SK-N-DZ (cell line): ENCODE data around the gene PPP1R37.
A peak's percentile ranks its signal among the peaks of the same experiment; 100 is the strongest.

Source experiments
- DNase-seq: peaks from one replicate; pipeline ENCODE4 v3.0.0-alpha.2; 2015; ENCODE audit warnings: low spot score

The PPP1R37 gene

DNA sequence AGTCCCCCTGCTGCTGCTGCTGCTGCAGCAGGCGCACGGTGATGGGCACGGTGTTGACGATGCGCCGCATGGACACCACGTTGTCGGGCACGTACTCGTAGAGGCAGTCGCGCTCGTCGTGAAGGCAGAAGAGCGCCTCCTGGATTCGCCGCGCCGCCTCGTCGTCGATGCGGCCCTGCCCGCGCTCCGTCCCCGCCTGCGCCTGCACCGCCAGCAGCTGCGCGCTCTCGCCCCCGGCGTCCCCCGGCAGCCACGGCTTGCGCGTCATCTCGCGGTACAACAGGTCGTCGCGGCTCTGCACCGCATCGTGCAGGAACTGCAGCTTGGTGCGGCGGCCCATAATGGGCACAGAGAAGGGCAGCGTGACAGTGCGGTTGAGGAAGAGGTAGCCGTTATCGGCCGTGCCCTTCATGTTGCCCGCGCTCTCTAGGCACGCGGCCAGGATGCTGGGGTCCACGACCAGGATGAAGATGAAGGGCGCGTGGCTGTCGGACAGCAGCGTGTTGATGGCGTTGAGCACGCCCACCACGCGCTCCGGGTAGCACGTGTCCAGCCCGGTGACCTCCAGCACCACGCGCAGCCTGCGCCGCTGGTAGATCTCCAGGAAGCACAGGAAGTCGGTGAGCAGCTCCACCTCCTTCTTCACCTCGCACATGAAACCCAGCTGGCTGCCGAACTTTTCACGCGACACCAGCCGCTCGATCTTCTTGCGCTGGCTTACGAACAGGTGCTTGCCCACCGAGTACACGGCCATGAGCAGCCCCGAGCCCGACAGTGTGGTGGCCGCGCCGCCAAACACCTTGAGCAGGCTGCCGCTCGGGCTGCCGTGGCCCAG is 59.7 kb downstream of the PPP1R37 start:
- no peak for DNase-seq

DNA sequence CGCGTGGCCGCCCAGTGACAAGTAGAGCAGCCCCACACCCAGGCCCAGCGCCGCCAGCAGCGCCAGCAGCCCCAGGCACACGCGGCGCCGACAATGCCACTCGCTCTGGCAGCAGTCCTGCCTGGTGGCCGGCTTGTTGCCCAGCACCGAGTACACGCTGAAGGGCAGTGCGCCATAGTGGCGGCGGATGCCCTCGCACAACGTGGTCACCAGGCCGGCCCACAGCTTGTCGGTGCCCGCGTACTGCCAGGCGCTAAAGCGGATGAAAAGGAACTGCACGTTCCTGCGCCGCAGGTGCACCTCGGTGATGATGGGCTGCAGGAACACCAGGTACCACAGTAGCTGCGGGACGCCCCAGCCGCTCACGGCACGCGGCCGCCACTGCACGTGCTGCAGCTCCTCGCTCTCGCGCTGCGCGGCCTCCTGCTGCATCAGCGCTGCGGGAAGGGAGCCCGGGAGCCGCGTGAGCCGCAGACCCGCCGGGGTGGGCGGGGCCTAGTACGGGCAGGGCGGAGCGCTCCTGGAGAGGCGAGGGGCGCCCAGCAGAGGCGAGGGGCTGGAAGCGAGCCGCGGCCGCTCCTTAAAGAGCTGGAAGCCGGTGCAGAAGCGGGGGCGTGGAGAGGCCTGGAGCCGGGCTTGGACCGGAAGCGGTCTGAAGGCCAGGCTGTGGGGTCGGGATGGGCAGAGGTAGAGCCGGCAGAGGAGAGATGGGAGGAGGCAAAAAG is 60.5 kb downstream of the PPP1R37 start:
- peak; percentile 77 for DNase-seq

DNA sequence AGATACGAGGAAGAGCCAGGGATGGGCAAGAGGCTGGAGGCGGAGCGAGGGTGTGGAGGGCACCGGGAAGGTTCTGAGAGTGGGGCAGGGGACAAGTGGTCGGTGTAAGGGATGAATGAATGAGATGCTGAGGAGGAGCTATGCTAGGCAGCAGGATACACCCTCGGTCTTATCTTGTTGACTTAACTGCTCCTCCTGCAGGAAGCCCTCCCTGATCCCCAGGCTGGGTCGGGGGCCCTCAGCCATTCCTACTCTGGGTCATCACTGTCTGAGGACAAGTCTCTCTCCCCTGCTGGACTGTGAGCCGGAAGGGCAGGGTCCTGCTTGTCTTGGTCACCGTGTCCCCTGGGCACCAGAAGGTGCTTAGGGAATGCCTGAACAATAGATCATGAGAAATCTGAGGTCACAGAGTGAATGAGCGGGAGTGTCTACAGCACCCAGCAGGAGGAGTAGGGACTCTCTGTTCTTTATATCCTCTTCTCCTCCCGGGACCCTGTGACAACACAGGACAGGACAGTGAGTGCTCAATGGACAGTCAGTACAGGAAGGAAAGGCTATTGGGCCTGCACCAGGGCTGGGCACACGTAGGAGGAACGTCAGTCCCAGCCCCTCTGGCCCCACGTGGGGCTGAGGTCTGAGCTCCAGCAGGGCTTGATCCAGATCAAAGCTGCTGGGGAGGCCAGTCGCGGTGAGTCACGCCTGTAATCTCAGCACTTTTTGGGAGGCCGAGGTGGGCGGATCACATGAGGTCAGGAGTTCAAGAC is 61.3 kb downstream of the PPP1R37 start:
- no peak for DNase-seq

DNA sequence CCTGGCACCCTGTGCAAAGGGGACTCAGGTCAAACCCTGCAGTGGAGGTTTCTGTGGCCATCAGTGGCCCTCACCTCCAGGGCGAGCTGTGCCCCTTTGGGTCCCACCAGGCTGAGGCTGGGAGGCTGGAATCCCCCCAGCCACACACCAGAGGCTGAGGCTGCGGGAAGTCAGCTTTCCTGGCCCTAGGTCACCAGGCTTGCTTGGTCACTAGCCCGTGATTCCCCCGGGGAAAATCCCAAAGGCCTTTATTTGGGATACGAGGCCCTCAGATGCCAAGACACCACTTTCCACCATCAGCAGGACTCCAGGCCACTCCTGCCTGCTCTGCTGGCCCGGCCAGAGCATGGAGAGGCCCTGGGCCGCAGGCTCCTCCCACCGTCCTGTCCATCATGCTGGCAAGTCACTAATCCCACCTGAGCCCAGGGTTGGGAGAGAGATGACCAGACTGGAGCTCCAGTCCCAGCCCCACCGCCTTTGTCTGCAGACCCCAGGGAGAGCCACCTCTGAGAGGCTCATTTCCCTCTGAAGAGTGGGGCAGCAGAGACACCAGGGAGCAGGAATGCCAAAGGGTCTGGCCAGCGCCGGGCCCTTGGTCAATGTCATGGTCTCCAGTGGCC is 63.1 kb downstream of the PPP1R37 start:
- no peak for DNase-seq

DNA sequence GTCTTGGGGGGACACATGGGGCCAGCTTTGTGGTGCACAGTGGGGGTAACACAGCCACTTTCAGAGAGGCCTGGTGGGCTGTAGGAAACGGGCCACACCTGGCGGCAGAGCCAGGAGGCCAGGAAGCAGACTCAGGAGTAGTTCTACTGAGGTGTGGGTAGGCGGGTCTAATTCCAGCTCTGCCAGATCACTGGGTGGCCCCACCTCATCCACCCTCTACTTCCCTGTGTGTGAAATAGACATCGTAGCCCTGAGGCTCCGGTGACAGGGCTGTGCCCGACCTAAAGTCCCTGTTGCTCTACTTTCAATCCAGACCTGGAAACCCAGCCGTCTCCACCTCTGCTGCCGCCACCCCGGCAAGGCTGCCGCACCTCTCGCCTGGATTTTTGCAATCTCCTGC is 63.8 kb downstream of the PPP1R37 start:
- no peak for DNase-seq

DNA sequence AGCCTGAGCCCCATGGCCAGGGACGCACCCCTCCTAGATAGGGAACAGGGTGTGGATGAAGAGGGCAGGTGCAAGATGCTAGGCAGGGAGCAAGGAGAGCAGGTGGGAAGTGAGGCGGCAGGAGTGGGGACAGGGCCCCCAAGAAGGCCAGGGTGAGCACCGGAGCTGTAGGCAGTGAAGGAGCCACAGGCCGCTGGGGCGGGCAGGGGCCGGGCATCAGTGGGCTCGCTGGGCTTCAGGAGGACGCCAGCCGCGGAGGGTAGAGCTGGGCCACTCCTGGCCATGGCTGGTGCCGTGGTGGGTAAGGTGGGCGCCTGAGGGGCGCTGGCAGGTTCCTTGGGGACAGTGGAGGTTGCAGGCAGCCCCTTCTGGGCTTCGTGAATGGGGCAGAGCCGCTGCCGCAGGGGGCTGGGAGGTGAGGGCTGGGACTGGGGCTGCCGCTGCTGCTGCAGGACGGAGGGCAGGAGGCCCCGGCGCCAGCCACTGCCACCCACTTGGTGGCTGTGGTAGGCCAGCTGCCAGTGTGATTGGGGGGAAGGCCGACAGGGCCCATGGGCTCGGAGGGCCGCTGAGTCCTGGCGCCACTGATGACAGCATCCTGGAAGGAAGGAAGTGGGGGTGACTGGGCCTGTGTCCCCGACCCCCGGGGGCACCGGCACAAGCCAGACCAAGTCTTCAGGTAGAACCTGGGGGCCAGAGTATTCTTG is 65.7 kb downstream of the PPP1R37 start:
- DNase-seq, result no peak

DNA sequence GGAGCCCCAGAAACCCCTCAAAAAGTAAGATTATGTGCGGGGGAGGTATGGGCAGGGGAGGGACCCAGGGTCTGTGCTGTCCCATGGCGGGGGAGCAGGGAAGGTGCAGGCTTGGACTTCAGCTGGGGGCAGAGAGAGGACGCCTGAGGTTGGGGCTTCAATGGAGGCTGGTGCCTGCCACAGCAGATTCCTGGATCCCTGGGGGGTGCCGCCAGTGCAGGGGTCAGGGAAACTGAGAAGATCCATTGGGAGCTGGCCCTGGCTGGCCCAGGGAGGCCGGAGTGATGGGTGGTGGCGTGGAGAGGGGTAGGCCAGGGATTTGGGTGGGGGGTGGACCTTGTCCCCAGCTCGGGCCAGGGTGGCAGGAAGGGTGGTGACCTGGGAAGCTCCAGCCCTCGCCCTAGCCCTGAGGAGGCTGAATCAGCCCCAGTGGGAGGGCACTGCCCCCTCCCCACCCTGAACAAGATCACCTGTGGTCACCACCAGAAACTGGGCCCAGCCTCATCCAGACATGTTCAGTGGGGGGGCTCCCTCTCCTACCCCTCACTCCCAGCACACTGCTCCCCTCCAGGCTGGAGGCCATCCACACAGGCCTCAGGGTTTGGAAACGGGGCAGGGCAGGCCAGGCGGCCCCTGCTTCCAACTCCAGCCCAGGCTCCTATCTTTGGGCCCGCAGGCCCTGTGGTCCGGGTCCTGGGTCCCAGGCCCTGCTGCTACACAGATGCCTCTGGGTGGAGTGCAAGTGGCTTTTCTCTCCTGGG is 66.4 kb downstream of the PPP1R37 start:
- DNase-seq, result no peak

DNA sequence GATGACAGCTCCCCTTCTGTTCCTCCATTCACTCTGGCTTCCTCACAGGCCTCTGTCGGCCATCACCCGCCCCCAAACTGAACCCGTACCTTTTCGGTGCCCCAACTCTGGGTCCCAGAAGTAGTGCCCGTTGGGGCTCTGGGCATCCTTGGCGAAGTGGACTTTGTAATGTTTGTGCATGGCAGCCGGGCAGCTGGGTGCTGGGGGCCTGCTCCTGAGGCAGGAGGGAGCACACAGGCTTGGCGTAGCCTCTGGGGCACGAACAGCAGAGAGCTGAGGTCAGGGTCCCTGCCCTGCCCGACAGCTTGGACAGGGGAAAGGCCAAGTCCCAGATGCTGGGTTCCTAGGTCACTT is 67.0 kb downstream of the PPP1R37 start:
- no peak for DNase-seq

DNA sequence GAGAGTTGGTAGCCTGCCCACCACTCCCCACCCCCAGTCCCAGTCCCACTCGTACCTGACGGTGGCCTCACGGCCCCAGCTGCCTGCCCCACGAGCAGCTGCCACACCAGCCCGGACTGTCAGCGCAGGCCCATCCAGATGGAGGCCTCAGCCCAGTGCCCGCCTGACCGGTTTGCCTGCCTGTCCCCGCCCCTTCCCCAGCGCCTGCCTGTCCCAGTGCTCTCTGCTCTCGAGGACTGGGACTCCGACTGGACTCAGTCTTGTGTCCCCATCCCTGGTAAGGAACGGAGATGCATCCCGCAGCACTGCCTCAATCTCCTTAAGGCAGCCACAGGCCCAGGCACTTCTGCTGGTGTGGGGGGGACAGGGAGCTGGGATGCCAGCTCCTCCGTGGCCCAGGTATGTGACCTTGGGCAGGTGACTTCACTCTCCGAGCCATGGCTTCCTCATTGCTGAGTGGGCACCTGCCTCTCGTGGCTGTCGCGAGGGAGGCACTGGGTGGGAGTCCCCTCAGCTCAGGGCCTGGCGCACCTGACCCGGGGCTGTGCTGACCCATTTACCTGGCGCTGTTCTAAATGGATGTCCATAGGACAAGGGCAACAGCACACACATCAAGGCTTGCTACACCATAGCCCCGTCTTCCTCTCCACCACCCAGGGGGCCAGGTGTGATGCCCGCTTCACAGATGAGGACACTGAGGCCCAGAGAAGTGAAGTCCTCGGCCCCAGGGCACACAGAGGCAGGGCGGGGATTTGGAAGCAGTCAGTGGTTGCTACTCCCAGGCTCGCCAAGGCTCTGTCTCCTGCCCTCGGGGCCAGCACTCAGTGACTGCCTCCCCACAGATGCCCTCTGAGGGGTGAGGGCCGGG is 68.1 kb downstream of the PPP1R37 start, which contains the start of gene NKPD1:
Gene NKPD1 (minus strand): TSS at position 113 of the 868 bp plus-strand sequence. CDS start 832 bp downstream, outside the sequence.
- peak; percentile 39 for DNase-seq

DNA sequence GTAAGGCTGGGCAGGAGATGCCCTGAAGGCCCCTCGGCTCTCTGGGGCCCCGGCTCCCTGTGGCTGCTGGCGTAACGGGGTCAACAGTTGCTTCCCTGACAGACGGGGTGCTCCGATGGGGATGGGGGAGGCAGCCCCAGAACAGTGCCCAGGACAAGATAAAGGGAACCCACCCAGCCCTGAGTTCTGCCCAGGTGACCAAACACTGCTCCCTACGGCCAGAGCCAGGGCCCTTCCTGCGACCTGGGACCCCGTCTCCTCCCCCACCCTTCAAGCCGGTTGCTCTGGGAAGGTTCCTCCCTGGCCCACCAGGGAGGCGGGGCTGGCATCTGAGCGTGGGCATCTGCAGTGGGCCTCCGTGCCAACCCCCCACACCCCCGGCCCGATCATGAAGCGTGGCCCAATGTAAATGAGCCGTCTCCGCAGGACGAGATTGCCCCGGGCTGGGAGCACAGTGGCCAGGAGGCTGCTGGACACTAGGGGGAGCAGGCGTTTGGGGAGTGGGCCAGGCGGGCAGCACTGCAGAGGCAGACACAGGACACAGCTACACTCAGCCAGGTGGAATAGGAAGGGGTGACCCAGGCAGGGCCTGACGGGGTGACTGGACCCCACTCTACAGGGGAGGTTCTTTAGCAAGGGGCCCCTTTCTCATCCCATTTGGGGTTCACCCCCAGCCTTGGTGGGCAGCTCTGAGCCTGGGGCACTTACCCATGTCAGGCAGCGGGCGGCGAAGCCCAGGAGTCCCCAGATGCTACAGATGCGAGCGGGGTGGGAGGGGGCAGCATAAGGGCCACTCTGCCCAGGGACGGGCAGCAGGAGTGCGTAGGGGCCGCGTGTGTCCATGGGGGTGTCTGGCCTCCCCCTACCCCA is 69.0 kb downstream of the PPP1R37 start:
- peak; percentile 62 for DNase-seq

DNA sequence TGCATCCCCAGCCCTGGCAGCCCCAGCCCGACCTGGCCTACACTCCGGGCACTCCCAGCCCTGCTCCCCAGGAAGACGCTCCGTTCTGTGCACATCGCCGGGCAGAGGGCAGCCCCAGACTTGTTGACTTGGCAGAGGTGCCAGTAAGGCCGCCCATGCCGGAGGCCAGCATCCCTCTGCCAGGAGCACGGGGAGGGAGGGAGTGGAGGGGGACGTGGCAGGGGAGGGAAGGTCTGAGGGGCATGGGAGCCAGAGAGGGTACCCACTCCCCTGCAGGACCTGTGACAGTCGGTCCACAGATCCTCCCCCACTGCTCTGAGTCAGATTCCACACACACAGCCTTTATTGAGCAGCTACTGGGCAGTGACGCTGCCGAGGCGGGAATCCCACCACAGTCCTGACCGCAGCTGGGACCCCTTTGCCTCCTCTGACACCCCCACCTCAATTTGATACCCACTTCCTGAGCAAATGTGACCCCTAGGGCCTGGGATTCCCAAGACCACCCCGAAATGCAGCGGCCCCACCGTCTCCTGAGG is 69.7 kb downstream of the PPP1R37 start:
- no peak for DNase-seq

DNA sequence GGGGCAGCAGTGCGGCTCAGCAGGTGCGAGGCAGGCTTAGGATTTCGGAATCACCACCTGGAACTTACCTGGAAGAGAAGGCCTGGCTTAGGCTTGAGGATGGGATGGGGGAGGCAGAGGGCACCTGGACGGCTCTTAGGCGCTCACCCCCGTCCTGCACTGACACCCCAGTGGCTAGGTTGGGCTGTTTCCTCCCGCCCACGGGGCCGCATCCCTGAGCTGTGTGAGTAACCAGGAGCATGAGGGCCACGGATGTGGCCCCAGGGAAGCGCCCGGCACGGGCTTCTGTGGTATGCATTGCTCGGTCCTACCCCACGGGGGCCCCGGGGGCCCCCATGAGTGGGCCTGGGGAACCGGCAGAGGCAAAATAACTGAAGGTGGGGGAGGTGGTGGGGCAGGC is 70.2 kb downstream of the PPP1R37 start:
- no peak for DNase-seq

DNA sequence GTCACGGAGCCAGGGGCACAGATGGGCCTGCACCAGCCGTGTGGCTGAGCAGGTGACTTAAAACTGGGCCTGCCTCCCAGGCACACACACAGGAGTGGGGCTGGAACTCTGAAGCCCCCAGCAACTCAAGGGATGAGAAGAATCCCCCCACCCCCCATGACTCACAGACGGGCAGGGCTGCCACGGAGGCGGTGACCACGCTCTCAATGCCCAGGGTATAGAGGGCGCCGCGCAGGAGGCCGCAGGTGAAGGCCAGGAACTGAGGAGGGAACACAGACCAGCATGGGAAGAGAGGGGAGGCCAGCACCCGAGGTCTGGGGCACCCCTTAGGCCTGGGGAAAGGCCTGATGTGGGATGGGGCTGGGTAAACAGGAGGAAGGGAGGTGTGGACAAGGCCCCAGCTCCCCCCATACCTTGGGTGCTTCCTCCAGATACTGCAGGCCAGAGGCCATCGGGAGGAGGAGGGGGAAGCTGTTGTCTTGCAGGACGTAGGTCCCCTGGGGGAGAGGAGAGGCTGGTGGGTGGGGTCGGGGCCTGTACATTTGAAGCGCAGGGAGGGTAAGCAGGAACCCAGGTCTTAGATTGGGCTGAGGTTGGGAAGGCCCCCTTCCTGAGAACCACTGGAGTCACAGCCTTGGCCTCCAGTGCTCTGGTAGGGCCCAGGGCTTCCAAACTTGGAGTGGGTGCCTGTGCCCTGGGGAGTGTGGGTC is 70.9 kb downstream of the PPP1R37 start:
- DNase-seq, result no peak

DNA sequence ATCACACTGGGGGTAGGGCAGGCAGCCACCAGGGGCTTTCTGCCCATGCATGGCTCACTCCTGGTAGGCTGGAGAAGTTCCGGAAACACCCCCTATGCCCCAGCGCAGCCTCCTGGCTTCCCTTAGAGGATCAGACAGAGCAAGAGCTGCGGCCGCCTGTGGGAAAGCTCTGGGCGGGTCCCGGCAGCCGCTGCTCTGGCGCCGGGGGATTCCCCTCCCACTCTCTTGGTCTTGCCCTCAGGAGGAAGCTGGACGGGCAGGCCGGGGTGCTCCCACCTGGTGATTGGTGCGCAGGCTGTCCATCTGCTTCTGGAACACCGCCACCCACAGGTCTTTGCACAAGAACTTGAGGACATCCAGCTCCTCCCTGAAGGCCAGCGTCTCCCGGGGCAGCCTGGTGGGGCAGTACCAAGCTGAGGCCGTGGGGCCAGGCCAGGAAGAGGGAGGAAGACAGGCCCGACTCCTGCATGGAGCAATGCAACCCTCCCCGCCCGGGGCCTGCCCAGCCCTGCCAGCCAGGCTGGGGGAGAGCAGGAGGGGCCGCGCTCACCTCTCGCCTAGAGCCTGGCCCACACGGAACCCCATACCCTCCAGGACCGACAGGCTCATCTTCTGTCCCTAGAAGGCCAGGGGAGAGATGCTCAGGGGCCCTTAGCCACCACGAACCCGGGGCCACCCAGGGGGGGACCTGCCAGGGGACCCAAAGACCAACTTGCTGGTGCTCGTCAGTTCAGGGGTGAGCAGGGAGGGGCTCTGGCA is 71.8 kb downstream of the PPP1R37 start:
- peak; percentile 72 for DNase-seq

DNA sequence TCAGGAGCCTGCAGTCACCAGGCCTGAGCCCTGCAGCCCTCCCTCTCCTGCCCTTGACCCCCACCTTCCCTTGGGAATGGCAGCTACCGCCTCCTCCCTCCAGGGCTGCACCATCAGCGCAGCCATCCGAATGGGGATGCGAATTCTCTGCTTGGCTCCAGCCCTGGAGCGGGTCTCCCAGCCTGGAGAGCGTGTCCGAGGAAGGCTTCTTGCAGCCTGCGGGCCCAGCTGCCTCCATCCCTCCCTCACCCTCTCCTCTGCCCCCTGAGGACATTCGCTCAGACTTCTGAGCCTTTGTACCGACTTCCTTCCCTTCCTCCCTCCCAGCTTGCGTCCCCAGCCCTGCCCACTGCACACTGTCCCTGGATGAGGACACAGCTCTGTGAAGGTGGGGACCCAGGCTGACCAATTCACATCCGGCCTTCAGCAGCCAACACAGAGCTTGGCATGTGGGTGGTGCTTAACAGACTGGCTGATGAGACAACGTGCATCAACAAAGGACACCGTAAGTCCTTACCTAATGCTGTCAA is 73.8 kb downstream of the PPP1R37 start:
- DNase-seq, result peak; percentile 75

DNA sequence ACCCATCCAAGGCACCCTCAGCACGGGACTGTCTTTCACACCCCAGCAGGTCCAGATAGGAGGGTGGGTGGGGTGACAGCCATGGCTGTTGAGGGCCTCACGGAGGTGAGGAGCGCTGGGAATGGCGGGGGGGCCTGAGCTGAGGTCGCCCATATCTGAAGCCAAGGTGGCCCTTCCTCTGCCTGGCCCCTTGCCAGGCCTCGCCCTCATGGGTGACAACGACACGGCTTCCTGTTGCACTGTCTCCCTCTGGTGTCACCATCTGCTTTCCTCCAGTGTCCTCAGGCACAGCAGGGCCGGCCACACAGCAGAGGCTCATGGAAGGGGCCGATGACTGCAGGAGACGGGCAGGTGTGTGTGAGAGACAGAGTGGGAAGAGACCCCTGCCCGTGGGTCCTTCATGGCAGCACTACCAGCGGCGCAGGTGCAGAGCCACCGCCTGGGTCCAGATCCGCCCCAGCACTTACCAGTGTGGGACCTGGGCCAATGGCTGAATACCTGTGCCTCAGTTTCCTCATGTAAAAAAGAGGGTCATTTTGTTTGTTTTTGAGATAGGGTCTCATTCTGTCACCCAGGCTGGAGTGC is 75.9 kb downstream of the PPP1R37 start:
- DNase-seq, result no peak
